Activated CD4-positive, alpha-beta T cell treated with anti-CD3 and anti-CD28 coated beads for 48 hours (primary cell): Measurements from ENCODE around the gene PALLD.
"Not testable (repeated sequence)": the region's sequence is repeated elsewhere in the genome, so short reads cannot be mapped to it uniquely, and the experiment has no call there.

Experiments
- DNase-seq: peaks from one replicate; pipeline ENCODE4 v3.0.0-alpha.2; 2020

Gene PALLD

GRCh38 chr4:168712316-168712890 is 215.6 kb downstream of the PALLD start:
- DNase-seq: no peak

- DNase-seq: no peak
These were observed 216.4 kb downstream of the PALLD start for GRCh38 chr4:168713253-168713652.

- DNase-seq: no peak
These were observed 219.0 kb downstream of the PALLD start for GRCh38 chr4:168715896-168716295.

DNA sequence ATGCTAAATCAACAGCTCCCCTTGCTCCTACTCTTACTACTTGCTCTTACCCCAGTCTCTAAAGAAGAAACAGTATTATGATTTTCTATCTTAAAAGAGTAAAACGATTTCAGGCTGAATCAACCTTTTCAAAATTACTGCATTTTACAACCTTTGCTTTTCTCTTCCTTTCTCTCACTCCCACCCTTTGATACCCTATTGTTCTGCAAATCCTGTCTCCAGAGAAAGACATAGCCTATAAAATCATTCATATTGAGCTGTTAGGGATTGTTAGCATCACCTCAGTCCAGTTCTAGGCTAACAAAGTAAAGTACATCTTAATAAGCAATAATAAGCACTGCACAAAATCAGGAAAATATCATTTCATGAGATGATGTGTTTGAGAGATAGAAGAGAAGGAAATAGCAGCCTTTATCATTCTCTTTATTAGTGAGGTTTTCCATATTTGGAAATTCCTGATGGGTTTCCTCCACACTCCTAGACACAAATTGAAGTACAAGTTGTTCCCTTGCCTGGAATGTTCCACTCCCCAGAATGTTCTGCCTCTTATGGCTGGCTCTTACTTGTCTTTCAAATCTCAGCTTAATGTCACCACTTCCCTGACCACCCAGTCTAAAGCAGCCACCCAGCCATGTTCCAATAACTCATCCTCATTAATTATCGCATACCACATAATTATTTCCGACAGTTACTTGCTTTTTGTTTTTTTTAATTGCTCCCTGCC is 219.7 kb downstream of the PALLD start:
- no peak for DNase-seq

DNA sequence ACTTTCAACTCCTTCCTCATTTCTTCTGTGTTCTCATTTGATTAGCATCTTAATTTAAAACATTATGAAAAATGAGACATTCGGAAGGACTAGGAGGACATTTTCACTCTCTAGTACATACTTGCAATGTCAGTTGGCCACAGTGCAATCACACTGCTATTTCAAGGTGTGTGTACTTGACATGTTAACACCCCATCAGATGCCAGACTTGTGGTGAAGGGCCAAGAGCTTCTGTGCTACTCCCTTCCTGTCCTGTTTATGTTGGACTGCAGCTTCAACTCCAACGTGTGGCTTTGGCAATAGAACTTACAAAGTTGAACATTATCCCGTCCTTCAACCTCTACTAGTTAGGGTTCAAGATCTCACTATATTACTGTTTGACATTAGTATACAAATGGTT is 221.0 kb downstream of the PALLD start:
- no peak for DNase-seq

DNA sequence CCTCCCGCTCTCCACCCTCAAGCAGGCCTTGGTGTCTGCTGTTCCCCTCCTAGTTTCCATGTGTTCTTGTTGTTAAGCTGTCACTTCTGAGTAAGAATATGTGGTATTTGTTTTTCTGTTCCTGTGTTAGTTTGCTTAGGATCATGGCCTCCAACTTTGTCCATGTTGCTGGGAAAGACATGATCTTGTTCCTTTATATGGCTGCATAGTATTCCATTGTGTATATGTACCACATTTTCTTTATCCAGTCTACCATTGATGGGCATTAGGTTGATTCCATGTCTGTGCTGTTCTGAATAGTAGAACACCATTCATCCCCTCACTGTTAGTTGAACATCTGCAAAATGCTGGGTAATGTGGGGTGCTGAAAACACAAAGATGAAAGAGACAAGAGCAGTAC is 222.9 kb downstream of the PALLD start:
- DNase-seq: no peak

DNA sequence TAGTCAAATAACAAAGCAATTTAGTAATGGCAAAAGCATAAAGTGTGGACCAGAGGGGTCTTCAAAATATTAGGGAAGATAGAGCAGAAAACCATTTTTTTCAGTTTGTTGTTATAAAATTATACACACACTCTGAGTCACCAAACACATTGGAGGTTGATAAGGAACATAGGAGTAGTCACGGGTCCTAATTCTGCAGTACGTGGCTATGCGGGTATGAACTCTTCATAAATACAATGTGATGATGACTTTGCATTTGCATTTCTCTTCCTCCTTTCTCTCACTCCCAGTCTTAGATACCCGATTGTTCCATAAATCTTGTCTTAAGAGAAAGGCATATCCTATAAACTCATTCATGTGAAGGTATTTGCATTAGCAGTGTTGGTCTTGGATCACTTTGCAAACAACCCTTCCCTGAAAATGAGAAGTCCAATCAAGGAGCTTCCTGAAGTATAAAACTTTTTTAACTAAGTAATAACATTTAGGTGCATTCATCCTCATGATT is 223.6 kb downstream of the PALLD start:
- no peak for DNase-seq

- DNase-seq: no peak
These were observed 225.5 kb downstream of the PALLD start for GRCh38 chr4:168722391-168722790.

DNA sequence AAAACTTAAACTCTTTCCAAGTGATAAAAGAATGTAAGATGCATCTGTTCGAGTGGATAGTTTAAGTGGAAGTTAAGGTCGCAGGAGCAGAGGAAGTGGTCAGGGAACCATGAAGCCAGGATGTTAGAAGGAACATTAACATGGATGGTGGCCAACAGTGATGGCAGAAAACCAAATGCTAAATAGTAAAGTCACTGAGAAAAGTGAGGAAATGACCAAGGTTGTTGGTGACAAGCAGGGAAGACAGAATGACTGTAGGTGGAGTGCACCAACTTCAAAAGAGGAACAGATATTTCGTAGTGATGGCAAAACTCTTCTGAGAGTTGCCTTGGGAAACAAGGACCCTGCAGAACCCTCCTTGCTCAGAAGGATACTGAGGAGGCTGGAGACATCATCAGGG is 226.2 kb downstream of the PALLD start:
- DNase-seq: no peak

- DNase-seq: no peak
These were observed 226.7 kb downstream of the PALLD start for GRCh38 chr4:168723569-168723968.

- DNase-seq: no peak
These were observed 227.4 kb downstream of the PALLD start for GRCh38 chr4:168724243-168724642.

DNA sequence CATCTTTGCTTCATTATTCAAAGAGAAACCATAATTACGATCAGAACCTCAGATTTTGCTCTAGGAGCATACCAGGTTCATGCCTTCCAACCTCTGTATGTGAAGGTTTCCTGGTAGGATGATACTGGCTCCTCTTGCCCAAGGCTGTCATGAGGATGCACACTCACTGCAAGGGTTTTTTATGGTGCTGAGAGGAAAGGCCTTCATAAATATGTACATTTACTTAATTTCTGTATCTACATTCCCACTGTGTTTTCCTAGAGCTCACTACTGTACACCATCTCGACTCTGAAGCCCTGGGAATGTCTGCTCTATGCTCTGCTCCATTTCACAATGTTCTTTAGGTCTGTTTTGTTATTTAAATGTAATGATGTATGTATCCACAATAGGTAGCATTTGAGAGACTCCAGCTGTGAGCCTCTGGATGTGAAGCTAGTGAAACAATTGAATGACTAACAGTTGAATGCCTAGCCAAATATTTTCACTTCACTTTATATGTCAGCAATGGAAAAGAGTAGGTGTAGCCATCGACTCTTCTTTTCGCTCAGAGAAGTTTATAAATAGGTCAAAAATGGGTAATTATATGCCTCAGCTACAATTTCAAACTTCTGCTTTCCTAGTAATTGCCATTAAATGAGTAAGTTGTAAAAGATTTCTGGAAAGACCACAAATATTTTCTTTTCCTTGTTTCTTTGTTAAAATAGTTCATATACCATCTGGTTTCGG is 228.0 kb downstream of the PALLD start:
- DNase-seq: no peak

GRCh38 chr4:168725930-168726329 is 229.1 kb downstream of the PALLD start:
- DNase-seq: no peak

- DNase-seq: not testable (repeated sequence)
These were observed 230.3 kb downstream of the PALLD start for GRCh38 chr4:168727181-168727580.

DNA sequence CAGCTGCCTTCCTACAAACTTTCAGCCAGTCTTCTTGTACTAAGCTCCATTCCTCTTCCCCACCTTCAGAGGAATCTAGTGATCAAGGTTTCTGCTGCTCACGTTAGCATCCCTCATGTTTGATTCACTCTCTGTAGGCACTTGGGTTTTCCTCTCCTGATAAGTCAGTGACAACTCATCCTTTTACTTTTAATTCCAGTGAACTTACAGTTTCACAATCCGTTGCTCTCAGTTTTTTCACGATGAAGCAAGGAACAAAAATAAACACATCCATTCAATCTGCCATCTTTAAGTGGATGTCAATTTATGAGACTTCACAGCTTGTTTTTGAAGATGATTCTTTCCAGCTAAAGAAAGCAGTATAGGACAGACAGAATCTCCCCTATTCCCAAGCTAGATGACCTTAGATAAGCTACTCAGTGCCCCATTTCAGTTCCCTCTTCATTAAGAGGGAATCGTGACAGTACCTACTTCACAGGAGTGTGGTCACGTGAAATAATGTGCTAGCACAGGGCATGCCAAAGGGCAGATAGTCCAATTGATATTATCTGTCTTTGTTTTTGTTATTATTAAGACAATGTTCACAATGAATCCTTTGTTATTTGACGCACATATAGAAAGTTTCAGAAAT is 234.3 kb downstream of the PALLD start:
- no peak for DNase-seq

- DNase-seq: no peak
These were observed 235.0 kb downstream of the PALLD start for GRCh38 chr4:168731706-168732414.

- DNase-seq: no peak
These were observed 235.9 kb downstream of the PALLD start for GRCh38 chr4:168732714-168733113.

DNA sequence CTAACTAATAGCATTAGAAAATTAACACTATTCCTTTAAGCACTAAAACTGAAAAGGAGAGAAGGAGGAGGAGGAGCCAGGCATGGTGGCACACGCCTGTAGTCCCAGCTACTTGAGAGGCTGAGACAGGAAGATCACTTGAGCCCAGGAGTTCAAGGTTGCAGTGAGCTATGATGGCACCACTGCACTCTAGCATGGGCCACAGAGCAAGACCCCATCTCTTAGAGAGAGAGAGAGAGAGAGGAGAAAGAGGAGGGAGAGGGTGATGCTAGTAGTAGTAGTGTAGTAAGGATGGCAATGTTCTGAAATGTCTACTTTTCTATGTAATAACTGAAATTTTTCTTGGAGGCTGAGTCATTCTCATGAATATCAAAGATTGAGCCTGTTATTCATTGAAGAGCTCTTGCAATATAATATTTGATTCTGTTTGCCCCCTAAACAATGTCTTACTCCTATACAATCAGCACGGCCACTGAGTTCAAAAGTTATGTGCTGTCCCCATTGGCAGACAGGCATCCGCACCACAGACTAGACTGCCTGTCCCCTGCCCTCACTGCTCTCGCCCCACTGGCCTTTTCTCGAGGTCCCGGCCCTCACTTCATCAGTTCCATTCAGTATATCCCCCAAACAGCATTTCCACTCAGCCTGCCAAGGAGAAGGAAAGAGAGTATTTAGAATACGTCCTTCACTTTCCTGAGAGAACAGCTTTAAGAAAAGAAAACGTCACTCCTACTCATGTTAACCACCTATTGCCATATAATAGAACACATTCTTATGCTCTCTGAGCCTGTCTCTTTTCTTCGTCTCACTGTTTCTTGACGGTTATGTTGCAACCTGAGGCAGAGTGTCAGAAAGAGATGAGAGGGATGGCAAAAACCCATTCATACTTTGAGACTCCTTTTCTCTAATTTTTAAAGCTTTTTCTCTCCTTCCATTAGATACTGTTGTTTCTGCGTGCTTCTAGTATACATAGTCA is 238.1 kb downstream of the PALLD start:
- no peak for DNase-seq

GRCh38 chr4:168735735-168736134 is 238.9 kb downstream of the PALLD start:
- DNase-seq: no peak

DNA sequence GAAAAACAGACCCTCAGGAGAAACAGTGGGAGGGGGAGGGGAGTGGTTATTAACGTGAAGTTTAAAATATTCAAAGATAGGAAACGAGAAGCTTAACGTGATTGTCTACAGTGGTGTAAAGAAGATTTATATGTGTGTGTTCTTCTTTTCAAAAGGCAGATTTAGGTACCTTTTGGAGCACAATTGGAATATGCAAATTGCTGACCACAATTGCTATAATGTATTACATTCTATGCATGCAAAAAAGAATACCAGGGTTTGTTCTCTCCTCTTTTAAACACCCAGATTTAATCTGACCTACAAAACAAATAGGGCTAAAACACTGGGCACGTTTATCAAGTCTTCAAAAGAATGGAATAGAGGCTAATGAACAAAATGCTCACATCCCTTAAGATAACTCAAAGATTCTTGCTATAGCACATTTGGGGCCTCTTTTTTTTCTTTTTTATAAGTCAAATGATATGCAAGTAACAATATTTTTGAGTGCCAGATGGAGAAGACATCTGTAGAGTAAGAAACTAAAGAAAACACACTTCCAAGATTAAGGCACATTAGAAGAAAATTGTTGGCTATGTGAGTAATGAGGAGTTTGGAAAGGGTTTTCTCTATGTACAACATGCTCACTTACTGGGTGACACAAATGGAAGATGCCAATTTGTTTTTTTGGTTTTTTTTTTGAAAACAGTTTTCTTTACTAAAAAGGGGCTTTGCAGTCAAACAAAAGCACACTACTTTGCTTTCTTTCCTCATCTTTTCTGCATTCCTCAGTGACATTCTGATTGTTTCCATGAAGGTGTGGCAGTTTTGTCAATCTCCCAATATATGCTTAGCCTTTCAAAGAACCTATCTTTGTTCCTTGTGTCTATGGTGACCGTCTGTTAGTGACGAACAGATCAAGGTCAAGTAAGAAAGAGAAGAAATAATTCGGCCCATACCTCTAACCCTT is 240.3 kb downstream of the PALLD start:
- no peak for DNase-seq

GRCh38 chr4:168737806-168738172 is 240.9 kb downstream of the PALLD start:
- DNase-seq: no peak
